Measurements from ENCODE around the gene CACNA1H. TPM values are rescaled to one million over a fixed set of nuclear protein-coding genes. Genes with fewer than 3 reads are reported as not detected.

CACNA1H gene
- total and polyA plus RNA-seq, 2 of the 4 experiments (the other 2 are of a cell fraction), result 1.6 to 5.8 TPM

GRCh38 chr16:1143761-1144450 lies 9.0 kb upstream of the CACNA1H start:
- dilution Hi-C loops (cut with HindIII; ENCODE audit: low sequenced_read_pairs, unreplicated experiment) (no loop called here), intact Hi-C loops (cut with micrococcal nuclease) (no loop called here), in situ Hi-C loops (cut with MboI; ENCODE audit: low sequenced_read_pairs) (no loop called here)
- Histone ChIP-seq H3K79me1 (ENCODE audit: low read depth in 1 of 2, low read length in 2 of 2) (no peaks in the 10 kb centered on the region), H4K20me1 (ENCODE audit: insufficient read depth, low read length) (no peaks in the 10 kb centered on the region), H4K91ac (ENCODE audit: insufficient read depth, low read depth, low read length) (no peak overlapping the region), H3K18ac (ENCODE audit: low read depth, low read length) (no peak overlapping the region), H2BK15ac (ENCODE audit: low read depth, low read length) (no peak overlapping the region), H3K36me3 (ENCODE audit: control insufficient read depth, insufficient read depth, low read length) (no peaks in the 10 kb centered on the region), H2BK20ac (ENCODE audit: low read depth, low read length) (no peak overlapping the region), H3K27me3 (ENCODE audit: control insufficient read depth, insufficient read depth, low read length) (peaks cover 28% of the 10 kb centered on the region), H3K27ac (ENCODE audit: insufficient read depth, low read length) (no peak overlapping the region), H3K56ac (ENCODE audit: extremely low read depth, insufficient read depth, low read length) (no peak overlapping the region), H2AFZ (replicated peaks; ENCODE audit: low read length, poor library complexity) (no peak overlapping the region), H4K5ac (ENCODE audit: low read depth, low read length) (no peak overlapping the region), H2BK120ac (ENCODE audit: low read depth, low read length) (no peak overlapping the region), H3K14ac (replicated peaks; ENCODE audit: low read depth, low read length) (no peak overlapping the region), H4K8ac (ENCODE audit: low read depth in 2 of 2, low read length in 2 of 2) (no peak overlapping the region), H3K9me1 (ENCODE audit: insufficient read depth, low read length) (no peaks in the 10 kb centered on the region), H3K9ac (ENCODE audit: low read depth, low read length) (no peak overlapping the region), H3K23ac (ENCODE audit: low read depth, low read length) (no peak overlapping the region), H3K4me1 (ENCODE audit: control insufficient read depth, insufficient read depth, low read length) (no peaks in the 10 kb centered on the region), H3K4me3 (ENCODE audit: insufficient read depth, low read depth, low read length) (no peak overlapping the region), H2BK5ac (ENCODE audit: low read depth, low read length, poor library complexity, severe bottlenecking) (no peak overlapping the region), H3K9me3 (ENCODE audit: control insufficient read depth, insufficient read depth, low read length) (peaks cover 5% of the 10 kb centered on the region; the same call in 1 of the 2 replicates), H3K4ac (ENCODE audit: low read depth, low read length) (no peak overlapping the region), H2AK5ac (ENCODE audit: low read depth, low read length) (no peak overlapping the region), H2AK9ac (replicated peaks; ENCODE audit: low read depth, low read length, poor library complexity) (no peak overlapping the region), H3K4me2 (ENCODE audit: low read depth, low read length) (no peak overlapping the region)
- ATAC-seq (ENCODE audit: low read depth) (no peak), DNase-seq (no peak)
- TF ChIP-seq BHLHE40 (IDR thresholded peaks at IDR 0.05; ENCODE audit: low read depth, low read length) (no peak), FOS (IDR thresholded peaks at IDR 0.05; ENCODE audit: low read depth, low read length) (no peak), RCOR1 (IDR thresholded peaks at IDR 0.05; ENCODE audit: insufficient replicate concordance, low read length) (no peak), MAFK (IDR thresholded peaks at IDR 0.05; ENCODE audit: low read depth, low read length) (no peak)
- ChIA-PET CTCF (no interaction called here), POLR2A (ENCODE audit: unreplicated experiment) (no interaction called here)
- WGBS, 2 experiments (ENCODE audit: extremely low coverage in 2 of 2, insufficient read length in 1 of 2), result 72% methylated on average over 14 of the region's 23 CpGs; no CpG with 5 or more reads in 1 of the 2 experiments
- BruUV-seq (replicated peaks), result no TSS peak
